ENCODE measurements around the gene ATP6V1B1. TPM values are rescaled to one million over a fixed set of nuclear protein-coding genes. Genes with fewer than 3 reads are reported as not detected.
"Not testable (repeated sequence)": the region's sequence is repeated elsewhere in the genome, so short reads cannot be mapped to it uniquely, and the experiment has no call there.

The ATP6V1B1 gene
- total RNA-seq, 1 donor from 2014 or later: 2.1 TPM

DNA sequence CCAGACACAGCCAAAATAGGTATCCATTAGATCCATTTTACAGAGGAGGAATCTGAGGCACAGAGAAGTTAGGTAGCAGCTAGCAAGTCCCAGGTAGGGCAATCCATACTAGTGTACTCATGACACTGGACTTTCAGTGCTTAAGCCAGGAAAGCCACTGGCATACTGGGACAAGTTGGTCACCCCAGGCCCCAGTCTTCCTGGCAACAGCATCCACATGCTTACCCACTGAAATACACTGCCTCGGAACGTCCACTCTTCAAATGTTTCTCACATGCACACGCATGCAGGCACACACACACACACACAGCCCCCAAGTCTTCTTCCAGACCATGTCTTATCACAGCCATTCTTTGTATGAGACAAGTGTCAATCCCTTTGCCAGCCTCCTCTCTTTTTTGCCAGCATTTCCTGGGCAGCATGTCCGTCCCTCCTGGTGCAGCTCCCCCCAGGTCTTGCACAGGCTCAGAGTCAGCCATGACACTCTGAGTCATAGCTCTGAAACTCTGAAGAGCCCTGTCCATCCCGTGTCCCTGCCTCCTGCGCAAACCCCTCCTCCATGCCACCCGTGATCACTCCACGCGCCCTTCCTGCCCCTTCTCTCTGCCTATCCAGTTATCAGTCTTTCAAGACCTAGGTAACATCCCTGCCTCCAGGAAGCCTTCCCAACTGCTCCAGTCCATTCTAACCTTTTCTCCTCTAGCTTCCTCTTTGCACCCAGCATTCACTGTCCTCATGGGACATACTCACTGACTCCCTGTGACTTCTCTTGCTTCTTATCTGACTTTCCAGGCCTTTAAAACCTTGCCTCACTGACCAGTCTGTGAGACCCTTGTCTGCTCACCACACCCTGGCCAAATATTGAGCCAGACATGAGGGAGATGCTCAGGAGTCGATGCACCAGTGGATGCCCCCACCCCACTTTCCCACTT lies 69.8 kb downstream of the ATP6V1B1 start:
- Histone ChIP-seq H3K27ac (no peak overlapping the region), H3K4me1 (no peaks in the 10 kb centered on the region), H3K36me3 (no peaks in the 10 kb centered on the region), H3K9me3 (no peaks in the 10 kb centered on the region), H3K27me3 (peaks cover 4% of the 10 kb centered on the region), H3K4me3 (no peak overlapping the region)
- ATAC-seq: no peak
- TF ChIP-seq, protein P1, sequence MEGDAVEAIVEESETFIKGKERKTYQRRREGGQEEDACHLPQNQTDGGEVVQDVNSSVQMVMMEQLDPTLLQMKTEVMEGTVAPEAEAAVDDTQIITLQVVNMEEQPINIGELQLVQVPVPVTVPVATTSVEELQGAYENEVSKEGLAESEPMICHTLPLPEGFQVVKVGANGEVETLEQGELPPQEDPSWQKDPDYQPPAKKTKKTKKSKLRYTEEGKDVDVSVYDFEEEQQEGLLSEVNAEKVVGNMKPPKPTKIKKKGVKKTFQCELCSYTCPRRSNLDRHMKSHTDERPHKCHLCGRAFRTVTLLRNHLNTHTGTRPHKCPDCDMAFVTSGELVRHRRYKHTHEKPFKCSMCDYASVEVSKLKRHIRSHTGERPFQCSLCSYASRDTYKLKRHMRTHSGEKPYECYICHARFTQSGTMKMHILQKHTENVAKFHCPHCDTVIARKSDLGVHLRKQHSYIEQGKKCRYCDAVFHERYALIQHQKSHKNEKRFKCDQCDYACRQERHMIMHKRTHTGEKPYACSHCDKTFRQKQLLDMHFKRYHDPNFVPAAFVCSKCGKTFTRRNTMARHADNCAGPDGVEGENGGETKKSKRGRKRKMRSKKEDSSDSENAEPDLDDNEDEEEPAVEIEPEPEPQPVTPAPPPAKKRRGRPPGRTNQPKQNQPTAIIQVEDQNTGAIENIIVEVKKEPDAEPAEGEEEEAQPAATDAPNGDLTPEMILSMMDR (IDR thresholded peaks at IDR 0.05): no peak
- peak; percentile 40 for DNase-seq
- intact Hi-C loops (cut with DNase I): no loop called here

DNA sequence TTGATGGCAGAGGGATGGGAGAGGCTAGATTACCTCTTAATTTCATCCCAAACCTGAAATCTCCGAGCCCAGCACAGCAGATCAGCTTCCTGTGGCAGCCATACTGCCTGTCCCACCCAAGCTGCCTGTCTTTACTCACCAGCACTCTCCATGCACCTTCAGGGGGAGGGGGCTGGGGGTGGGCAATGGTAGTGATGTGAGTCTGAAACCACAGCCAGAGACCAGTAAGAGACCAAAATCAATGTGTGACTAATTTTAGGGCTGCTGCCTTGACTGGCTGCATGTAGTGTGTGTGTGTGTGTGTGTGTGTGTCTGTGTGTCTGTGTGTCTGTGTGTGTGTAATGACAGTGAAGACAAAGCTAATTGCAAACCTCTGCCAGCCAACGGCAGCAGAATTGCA lies 70.6 kb downstream of the ATP6V1B1 start:
- ATAC-seq: no peak
- no peak for DNase-seq
- intact Hi-C loops (cut with DNase I): no loop called here

DNA sequence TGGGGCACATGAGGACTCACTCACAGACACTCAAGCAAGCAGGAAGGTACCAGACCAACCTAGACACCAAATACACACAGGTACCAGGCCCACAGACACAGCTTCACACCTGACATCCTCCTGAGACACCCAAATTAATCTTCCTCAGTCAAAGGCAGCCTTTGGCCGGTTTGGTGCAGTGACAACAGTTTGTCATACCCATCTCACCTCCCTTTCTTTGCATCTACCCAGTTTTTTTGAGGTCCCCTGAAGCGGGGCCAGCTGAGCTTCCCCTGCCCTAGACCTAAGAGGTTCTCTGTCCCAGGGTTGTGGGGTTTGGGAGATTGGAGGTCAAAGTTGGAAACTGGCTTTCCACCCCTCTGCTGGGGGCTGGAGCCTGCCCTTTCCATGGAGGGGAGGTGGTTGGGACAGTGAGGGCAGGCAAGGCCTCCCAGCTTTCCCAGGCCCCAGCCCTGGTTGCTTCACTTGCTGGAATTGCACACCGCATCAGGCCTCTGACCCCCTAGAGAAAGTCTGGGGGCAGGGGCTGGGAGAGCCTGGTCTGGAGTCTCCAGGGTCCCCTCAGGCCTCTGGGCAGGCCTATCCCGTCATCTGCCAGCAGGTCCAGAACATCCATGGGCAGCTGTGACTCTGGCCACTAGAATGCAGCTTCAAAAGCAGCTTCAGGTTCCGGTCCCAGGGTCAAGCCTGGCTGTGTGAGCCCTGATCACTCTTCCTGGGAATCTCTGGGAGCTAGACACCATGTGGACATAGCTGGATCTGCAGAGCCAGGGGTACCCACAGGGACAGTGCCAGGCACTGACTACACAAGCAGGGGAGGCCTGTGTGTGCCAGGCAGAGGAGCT lies 71.5 kb downstream of the ATP6V1B1 start:
- intact Hi-C loops (cut with DNase I): no loop called here
- H3K27me3 ChIP-seq: peaks cover 6% of the 10 kb centered on the region
- H3K4me1 ChIP-seq: no peaks in the 10 kb centered on the region
- H3K27ac ChIP-seq: no peak overlapping the region
- no peak overlapping the region for H3K4me3 ChIP-seq
- no peaks in the 10 kb centered on the region for H3K9me3 ChIP-seq
- H3K36me3 ChIP-seq: no peaks in the 10 kb centered on the region
- TF ChIP-seq, protein P1 (IDR thresholded peaks at IDR 0.05): no peak
- ATAC-seq (no peak), DNase-seq (peak; percentile 42)

More for the DNA sequence above, 70.6 kb downstream of the ATP6V1B1 start:
- Histone ChIP-seq H3K4me3 (no peak overlapping the region), H3K27ac (no peak overlapping the region), H3K9me3 (no peaks in the 10 kb centered on the region), H3K36me3 (no peaks in the 10 kb centered on the region), H3K4me1 (no peaks in the 10 kb centered on the region), H3K27me3 (peaks cover 6% of the 10 kb centered on the region)
- TF ChIP-seq, protein P1 (IDR thresholded peaks at IDR 0.05): no peak

DNA sequence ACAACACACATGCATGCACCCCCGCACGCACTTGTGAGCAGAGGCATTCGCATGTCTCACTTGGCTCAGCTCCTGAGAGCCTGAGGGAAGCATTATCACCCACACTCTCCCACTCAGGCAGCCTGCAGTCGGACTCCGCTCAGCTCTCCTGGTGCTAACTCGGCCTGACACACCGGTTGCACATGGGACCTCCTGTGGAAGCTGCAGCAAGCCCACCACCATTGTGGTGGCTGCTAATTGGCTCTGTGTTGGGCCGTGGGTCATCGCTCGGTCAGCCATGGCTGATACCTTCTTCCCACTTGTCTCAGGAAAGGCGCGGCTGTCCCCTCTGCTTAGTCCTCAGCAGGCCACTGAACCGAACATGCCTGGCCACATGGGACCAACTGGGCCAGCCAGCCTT lies 72.6 kb downstream of the ATP6V1B1 start:
- Histone ChIP-seq H3K27ac (no peak overlapping the region), H3K9me3 (no peaks in the 10 kb centered on the region), H3K36me3 (no peaks in the 10 kb centered on the region), H3K27me3 (peaks cover 6% of the 10 kb centered on the region), H3K4me3 (no peak overlapping the region), H3K4me1 (no peaks in the 10 kb centered on the region)
- peak; percentile 53 for DNase-seq
- intact Hi-C loops (cut with DNase I): no loop called here
- ATAC-seq: no peak
- TF ChIP-seq, protein P1 (IDR thresholded peaks at IDR 0.05): no peak

DNA sequence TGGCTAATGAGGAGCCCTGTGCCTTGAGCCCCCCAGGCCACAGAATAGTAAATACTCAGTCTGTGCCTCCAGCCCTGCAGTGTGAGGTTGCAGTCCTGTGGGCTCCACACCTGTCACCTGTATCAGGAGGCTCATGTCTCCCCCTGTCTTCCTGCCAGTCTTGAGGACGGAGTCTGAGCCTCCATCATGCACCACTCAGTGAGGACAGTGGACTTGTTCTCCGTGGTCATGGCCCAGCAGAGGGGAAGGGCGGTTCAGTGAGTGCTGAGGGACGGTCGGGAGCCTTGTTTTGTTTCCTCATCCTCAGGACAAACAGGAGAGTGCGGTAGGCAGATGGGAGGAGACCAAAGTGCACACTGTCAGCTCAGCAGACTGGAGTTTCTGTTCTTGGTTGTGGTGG lies 76.1 kb downstream of the ATP6V1B1 start:
- H3K9me3 ChIP-seq; H3K27ac ChIP-seq; H3K36me3 ChIP-seq; H3K27me3 ChIP-seq; ATAC-seq; H3K4me1 ChIP-seq; intact Hi-C loops (cut with DNase I); H3K4me3 ChIP-seq: not testable (repeated sequence)
- peak; percentile 47 for DNase-seq

Other genes starting within 250 kb of the ATP6V1B1 start
- 1.4 TPM for gene ADD2, start 167.7 kb upstream of the ATP6V1B1 start, total RNA-seq
- gene FIGLA, start 145.3 kb upstream of the ATP6V1B1 start, total RNA-seq: not detected
- 1.2 TPM for gene CLEC4F, start 115.3 kb upstream of the ATP6V1B1 start, total RNA-seq
- gene CD207, start 100.1 kb upstream of the ATP6V1B1 start, total RNA-seq: 3.6 TPM
- 0.93 TPM for gene VAX2, start 35.3 kb upstream of the ATP6V1B1 start, total RNA-seq
- gene ANKRD53, start 42.7 kb downstream of the ATP6V1B1 start, total RNA-seq: 0.38 TPM
- gene TEX261, start 59.0 kb downstream of the ATP6V1B1 start, total RNA-seq: 63.1 TPM
- 126 TPM for gene NAGK, start 132.7 kb downstream of the ATP6V1B1 start, total RNA-seq
- gene MCEE, start 194.3 kb downstream of the ATP6V1B1 start, total RNA-seq: 19.5 TPM
- 27.9 TPM for gene MPHOSPH10, start 194.7 kb downstream of the ATP6V1B1 start, total RNA-seq